K562 (cell line): ENCODE results near the gene ZBTB20.

ENCODE experiments used
- ESRRA ChIP-seq: fragments of 450-650 bp; IDR thresholded peaks from 2 replicates; pipeline ENCODE4 v1.6.1; 2014; ENCODE audit warnings: low read depth, mild to moderate bottlenecking, moderate library complexity, borderline replicate concordance
- FOXK2 ChIP-seq, 2 experiments: fragments of 450-650 bp; IDR thresholded peaks in 1 of 2; conservative IDR thresholded peaks in 1 of 2; 2 replicates each; pipeline ENCODE4 v1.6.1; 2016; ENCODE audit warnings: low read depth in 2 of 2, mild to moderate bottlenecking in 1 of 2
- GMEB1 ChIP-seq: fragments of 250-450 bp; sonication (Bioruptor Pico); IDR thresholded peaks from 2 replicates; pipeline ENCODE4 v1.4.0; 2020; ENCODE audit warnings: mild to moderate bottlenecking
- HMG20A ChIP-seq: fragments of 450-650 bp; formaldehyde crosslinking; conservative IDR thresholded peaks from 2 replicates; pipeline ENCODE4 v1.4.0; 2020; ENCODE audit warnings: mild to moderate bottlenecking, mixed read lengths
- MAFK ChIP-seq: IDR thresholded peaks from 2 replicates; pipeline ENCODE4 v1.6.1; 2011; ENCODE audit warnings: low read length, improper control_type of control experiment
- POLR3A ChIP-seq: IDR thresholded peaks from 2 replicates; pipeline ENCODE4 v1.6.1; 2011; ENCODE audit warnings: borderline replicate concordance, mild to moderate bottlenecking, moderate library complexity; ENCODE audit not compliant: insufficient read length, insufficient read depth; ENCODE audit errors: extremely low read depth
- PREB ChIP-seq: sonication (generic); formaldehyde crosslinking; IDR thresholded peaks from 2 replicates; pipeline ENCODE4 v1.8.1; 2023; ENCODE audit warnings: mild to moderate bottlenecking, missing genetic modification reagents
- RBBP5 ChIP-seq: fragments of 200-600 bp; sonication (generic); IDR thresholded peaks from 2 replicates; pipeline ENCODE4 v1.6.1; 2012; ENCODE audit warnings: borderline replicate concordance, mild to moderate bottlenecking, low read length, control low read depth, inconsistent platforms; ENCODE audit not compliant: insufficient read depth, poor library complexity, severe bottlenecking
- RBM25 ChIP-seq: fragments of 200-400 bp; formaldehyde crosslinking; IDR thresholded peaks from 2 replicates; pipeline ENCODE4 v1.6.1; 2018; ENCODE audit warnings: low read length, low read depth, moderate library complexity; ENCODE audit not compliant: severe bottlenecking
- TBP ChIP-seq: optimal IDR thresholded peaks from 2 replicates; pipeline ENCODE3; 2011; ENCODE audit warnings: low read depth, low read length, improper control_type of control experiment
- TCF7 ChIP-seq: sonication (generic); IDR thresholded peaks from 2 replicates; pipeline ENCODE4 v1.6.1; 2016; ENCODE audit warnings: antibody characterized with exemption, borderline replicate concordance
- TGIF2 ChIP-seq: sonication (generic); formaldehyde crosslinking; IDR thresholded peaks from 2 replicates; pipeline ENCODE4 v1.8.1; 2022; ENCODE audit warnings: mild to moderate bottlenecking, missing genetic modification reagents, moderate library complexity
- ZNF274 ChIP-seq: IDR thresholded peaks from 2 replicates; pipeline ENCODE4 v1.6.1; 2011; ENCODE audit warnings: low read depth, mild to moderate bottlenecking, low read length, moderate library complexity, borderline replicate concordance
- TF ChIP-seq, protein P1 (sequence below), 3 experiments: IDR thresholded peaks in 2 of 3; conservative IDR thresholded peaks in 1 of 3; 2 replicates each; pipeline ENCODE4 v1.5.1; 2011 to 2012; ENCODE audit warnings: low read length in 3 of 3, mild to moderate bottlenecking in 3 of 3, control low read depth in 2 of 3, improper control_type of control experiment in 1 of 3, inconsistent platforms in 1 of 3, low read depth in 1 of 3, mixed read lengths in 1 of 3, moderate library complexity in 1 of 3; ENCODE audit not compliant: insufficient read depth in 2 of 3

- TF ChIP-seq, protein P1, sequence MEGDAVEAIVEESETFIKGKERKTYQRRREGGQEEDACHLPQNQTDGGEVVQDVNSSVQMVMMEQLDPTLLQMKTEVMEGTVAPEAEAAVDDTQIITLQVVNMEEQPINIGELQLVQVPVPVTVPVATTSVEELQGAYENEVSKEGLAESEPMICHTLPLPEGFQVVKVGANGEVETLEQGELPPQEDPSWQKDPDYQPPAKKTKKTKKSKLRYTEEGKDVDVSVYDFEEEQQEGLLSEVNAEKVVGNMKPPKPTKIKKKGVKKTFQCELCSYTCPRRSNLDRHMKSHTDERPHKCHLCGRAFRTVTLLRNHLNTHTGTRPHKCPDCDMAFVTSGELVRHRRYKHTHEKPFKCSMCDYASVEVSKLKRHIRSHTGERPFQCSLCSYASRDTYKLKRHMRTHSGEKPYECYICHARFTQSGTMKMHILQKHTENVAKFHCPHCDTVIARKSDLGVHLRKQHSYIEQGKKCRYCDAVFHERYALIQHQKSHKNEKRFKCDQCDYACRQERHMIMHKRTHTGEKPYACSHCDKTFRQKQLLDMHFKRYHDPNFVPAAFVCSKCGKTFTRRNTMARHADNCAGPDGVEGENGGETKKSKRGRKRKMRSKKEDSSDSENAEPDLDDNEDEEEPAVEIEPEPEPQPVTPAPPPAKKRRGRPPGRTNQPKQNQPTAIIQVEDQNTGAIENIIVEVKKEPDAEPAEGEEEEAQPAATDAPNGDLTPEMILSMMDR (IDR thresholded peaks at IDR 0.05 in 2 of 3, conservative IDR thresholded peaks at IDR 0.05 in 1 of 3; ENCODE audit: insufficient read depth in 2 of 3, low read depth in 1 of 3, low read length in 3 of 3) = no peak
- TF ChIP-seq PREB (CRISPR knock-in tag) = no peak
- no peak for TF ChIP-seq HMG20A
- no peak for TF ChIP-seq MAFK
- no peak for TF ChIP-seq TGIF2 (CRISPR knock-in tag)
- no peak for TF ChIP-seq POLR3A
- no peak for TF ChIP-seq TBP
- no peak for TF ChIP-seq ZNF274
- no peak for TF ChIP-seq RBM25
- no peak for TF ChIP-seq TCF7
- no peak for TF ChIP-seq FOXK2 (conservative IDR thresholded peaks at IDR 0.05 in 1 of 2, IDR thresholded peaks at IDR 0.05 in 1 of 2; ENCODE audit: low read depth in 2 of 2)
- no peak for TF ChIP-seq RBBP5
- no peak for TF ChIP-seq ESRRA
- no peak for TF ChIP-seq GMEB1 (CRISPR knock-in tag)
Observed at GRCh38 chr3:114847564-114847963, 299.5 kb downstream of the ZBTB20 start.
